HUDEP-2 (cell line): ENCODE measurements around the gene SYNJ2.

Experiments
- DNase-seq, 76 experiments: peaks; one replicate each; lab custom pipeline; 2025; ENCODE audit not compliant: unreplicated experiment in 76 of 76; lab: John Stamatoyannopoulos, UW

Gene SYNJ2

DNA sequence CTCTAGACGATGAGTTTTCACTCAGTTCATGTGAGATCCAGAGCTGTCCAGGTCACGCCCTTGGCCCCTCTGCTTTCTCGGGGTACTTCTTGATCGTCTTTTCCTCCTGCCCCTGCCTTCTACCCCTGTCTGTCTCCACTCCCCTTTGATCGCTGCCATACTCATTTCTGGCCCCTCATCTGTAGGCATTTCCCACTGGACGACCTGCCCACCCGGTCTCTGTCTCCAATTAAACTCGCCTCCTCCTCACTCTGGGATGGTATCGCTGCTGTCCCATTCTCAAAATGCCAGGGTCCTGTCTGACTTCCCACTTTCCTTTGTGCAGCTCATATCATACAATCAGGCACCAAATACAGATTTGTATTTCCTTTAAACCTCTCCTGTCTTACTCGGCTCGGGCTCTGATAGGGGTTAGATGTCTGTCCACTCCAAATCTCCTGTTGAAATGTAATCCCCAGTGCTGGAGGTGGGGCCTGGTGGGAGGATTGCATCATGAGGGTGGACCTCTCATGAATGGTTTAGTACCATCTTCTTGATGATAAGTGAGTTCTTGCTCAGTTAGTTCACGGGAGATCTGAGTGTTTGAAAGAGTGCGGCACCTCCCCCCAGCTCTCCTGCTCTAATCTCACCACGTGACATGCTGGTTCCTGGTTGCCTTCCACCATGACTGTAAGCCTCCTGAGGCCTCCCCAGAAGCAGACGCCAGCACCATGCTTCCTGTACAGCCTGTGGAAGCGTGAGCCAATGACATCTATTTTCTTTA lies 3.5 kb upstream of the SYNJ2 start:
- DNase-seq, result no peak

DNA sequence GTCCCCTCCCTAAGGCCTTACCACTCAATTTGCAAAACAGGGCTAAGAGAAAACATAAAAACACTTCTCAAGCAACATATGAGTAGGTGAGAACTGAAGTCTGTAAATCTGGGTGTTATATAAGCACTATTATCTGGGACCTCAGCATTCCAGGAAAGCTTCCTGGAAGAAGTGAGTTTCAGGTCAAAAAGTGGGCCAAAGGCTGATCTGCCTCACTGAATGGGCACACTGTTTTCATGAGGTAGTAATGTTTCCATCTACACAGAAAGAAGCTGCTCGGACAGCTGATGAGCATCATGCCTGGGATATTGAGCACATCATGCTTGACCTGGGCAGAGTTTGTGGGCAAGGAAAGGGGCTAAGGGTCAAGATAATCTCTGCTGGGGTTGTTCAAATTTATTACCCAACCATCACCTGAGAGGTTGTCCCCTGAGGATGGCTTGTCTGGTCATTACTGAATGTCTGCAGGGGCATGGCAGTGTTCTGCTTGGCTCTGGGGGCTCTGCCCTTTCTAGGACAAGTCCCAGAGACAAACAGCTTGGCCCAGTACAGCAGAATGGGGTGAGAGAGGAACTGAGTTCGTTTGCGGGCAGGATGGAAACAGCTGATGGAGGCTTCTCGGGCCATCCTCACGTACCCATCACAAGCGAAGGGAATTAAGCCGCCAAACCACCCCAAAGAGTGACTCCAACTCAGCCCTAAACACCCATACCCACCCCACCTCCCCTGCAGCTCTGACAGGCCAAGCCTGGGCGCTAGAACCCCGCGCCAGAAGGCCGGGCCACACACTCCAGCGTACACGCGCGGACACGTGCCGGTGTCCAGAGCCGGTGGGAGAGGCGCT lies 1.2 kb upstream of the SYNJ2 start:
- DNase-seq, result no peak

DNA sequence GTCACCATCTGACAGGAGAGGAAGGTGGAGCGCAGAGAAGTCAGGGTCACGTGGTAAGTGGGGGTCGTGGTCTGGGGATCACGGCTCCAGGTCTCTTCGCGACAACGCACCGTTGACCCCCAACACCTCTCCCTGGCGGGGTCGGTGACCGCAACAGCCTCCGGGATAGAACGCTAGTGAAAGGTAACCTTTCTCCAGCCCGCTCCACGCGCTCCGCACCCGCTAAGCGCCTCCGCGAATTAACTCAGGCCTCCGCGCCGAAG lies 600 bp upstream of the SYNJ2 start:
- no peak for DNase-seq

DNA sequence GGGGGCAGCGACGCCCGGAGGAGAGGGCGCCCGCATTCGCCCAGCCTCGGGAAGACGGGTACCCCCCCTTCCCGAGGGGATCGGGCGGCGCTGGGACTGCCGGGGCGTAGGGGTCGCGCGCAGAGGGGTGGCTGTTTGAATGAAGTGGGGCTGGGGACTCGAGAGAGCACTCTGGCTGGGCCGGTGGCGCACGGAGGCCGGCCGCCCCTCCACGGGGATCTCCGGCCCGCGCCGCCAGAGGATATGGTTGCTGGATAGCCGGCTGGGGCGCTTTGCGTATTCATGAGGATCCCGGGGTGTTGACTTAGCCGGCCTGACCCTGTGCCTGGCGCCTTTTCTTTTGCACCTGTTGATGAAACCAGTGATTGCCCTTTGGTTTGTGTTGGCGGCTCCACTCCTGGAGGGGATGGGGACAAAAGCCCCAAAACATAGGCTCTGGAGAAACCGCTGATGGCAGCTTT lies 469 bp downstream of the SYNJ2 start:
- DNase-seq, result peak in 9 of 76 experiments; percentile 11 to 43 (median 26)

DNA sequence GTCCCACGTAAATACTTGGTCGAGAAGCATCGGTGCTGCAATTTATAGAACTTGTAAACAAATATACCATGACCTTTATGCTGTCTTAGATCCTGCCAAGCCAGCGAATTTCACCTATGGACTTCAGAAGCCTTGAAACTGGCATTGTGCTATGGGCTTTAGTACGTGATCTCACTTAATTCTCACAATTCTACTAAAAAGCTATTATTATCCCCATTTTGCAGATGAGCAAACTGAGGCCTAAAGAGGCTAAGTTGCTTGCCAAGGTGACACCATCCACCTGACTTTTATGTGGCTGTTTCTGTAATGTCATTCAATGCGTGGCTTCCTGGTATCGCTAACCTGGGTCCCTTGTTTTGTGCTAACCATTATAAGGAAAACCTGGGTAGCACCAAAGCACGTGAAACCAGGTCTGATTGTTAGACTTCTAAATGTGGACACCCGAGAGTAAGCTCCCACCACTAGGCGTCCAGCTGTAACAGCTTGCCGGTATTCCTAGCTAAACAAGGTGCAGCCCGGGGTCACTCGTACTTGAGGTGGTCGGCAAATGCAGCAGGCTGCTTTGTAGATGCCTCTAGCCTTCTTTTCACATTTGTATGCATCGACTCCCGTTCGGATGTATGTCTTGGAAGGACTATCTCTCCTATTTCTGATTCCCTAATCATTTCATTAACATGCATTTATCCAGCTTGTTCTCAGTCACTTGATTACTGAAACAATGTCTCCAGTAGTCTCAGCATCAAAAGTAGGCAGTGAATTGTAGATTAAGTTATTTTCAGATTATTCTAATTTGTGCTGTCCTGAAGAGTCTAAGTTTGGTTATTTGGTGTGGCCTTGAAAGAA lies 1.1 kb downstream of the SYNJ2 start:
- DNase-seq, result peak in 1 of 76 experiments; percentile 36

DNA sequence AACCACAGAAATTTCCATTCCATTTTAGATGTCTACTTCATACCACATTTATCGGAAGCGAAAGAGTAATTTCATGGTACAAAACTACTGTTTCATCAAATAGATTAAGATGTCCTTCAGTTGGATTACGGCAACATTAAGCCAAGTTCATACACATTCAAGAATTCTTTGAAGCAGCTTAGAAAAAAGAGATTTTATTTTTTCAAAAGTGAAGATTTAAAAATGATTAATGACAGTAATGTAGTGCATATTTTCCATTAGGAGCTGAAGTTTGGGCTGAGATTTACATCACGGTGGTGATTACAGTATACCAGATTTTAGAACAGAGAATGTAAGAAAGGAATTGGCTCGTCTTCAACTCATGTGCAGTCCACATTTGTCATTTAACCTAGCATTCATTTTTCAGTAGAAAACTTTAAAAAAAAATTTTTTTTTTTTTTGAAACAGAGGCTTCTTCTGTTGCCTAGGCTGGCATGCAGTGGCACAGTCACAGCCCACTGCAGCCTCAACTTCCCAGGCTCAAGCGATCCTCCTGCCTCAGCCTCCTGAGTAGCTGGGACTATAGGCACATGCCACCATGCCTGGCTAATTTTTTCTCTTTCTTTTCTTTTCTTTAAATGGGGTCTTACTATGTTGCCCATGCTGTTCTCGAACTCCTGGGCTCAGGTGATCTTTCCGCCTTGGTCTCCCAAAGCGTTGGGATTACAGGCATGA lies 1.9 kb downstream of the SYNJ2 start:
- no peak for DNase-seq

DNA sequence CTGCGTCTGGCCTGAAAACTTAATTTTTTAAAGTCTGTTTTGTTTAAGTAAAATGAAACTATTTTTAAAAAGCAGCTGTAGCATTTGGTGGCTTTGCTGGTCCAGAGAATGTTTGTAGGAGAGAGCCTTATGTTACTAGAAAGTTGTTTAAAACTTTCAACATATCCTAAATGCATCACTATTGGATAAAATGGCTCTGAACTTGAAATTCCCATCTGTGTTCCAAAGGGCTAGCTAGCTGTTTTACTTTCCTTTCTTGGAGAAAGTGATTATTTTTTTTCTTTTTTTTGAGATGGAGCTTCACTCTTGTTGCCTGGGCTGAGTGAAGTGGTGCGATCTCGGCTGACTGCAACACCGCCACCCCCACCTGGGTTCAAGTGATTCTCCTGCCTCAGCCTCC lies 2.5 kb downstream of the SYNJ2 start:
- no peak for DNase-seq

DNA sequence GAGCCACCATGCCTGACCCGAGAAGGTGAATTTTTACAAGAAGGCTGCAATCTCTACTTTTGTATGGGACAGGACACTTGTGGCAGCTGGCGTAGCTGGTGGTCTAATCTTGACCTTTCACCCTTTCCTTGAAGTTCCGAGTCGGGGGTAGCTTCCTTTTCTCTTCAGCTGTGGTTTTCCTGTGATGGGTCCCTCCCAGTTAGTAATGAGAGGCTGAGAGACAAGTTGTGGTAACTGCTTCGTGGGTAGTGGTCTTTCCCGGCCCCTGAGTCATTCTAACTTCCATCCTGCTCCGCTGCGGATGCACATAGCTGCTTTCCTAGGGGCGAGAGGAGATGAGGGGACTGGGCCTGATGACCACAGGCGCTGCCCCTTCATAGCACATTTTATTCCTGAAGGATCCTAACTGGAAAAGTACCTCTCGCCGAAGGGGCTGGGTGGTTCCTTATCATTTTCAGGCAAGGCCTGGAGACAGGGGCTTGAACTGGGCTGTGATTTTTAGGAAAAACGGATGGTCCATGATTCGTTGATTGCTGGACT lies 3.1 kb downstream of the SYNJ2 start:
- DNase-seq, result no peak

DNA sequence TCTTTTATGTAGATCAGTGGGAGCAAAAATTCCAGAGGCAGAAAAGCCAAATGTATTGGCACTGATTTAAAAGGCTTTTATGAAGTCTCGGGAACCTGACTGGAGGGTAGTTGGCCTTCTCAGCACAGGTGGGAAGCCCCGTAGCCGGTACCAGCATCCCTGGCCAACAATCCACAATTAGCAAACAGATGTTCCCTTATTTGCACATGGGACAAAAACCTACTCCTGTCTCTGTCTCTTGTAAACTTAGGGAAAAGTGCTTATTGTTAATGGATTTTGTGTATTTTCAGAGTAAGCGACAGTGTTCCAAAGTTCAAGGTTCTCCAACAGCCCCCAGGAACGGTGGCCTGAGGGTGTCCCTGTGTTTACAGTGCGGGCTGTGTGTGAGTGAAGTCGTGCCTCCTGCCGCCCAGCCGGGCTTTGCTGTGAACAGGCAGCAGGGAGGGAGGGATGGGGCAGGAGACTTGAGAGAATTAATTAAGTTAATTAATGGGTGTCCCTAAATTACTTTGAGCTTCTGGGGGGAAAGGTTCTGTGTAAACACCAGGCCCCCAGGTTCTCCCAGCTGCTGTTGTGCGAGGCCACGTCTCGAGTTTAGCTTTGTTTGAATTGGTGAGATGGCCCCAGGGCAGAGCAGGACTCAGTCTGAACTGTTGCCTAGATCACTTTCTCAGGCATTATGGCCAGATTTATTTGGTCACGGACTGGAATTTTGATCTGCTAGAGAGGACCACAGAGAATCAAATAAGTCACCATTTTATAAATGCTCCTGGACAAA lies 3.9 kb downstream of the SYNJ2 start:
- no peak for DNase-seq

DNA sequence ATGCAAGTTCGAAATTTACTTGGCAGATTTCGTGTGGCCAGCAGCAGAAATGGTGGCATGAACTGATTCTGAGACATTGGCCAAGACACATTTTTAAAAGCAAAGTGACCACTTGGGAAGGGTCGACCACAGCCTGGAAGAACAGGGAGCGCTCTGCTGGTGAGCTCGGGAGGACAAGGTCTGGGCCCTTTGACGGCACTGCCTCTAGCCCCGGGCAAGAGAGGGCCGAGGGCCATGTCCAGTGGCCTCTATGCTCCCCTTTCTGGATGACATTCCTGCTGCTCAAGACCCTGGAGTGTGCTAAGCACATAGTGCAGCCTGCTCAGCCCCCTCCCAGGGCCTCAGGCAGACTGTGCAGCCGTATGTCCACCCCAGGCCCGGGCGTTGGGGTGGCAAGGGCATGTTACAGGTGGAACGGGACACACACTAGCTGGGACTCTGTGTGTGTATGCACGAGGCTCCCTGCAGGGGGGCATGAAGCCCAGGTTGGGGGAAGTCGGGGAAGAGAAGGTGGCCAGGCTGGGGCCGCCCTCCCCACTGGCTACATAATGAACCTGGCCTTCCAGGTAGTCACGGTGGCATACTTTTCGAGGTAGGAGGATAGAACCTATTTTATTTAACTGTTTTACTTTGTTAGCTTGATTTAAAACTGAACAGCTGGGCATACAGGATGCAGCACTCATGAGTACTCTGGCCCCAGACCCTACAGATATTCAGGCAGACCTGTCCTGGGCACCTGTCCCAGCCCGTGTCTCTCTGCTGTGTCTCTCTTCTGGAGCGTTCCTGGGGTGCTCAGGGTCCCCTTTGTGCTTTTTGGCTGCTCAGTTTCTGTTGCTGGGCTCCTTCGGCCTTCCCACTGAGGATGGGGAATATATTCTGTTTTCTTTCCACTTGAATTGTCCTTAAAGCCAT lies 6.4 kb downstream of the SYNJ2 start:
- no peak for DNase-seq

DNA sequence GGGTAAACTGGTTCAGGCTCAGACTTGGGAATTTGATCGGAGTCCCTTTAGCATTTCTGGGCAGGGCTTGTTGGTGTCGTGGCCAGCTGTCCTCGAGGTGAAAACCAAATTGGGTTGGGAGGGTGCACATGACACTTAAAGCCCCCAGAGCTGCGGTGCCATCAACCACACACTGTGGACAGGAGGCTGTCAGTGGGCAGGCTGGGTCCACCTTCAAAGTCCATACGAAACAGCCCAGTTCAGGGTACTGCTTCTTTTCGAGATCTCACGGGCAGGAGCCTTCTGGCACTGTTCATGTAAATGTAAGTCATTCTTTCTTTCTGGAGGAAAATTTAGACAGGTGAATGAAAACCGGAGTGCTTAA lies 7.0 kb downstream of the SYNJ2 start:
- DNase-seq, result no peak

DNA sequence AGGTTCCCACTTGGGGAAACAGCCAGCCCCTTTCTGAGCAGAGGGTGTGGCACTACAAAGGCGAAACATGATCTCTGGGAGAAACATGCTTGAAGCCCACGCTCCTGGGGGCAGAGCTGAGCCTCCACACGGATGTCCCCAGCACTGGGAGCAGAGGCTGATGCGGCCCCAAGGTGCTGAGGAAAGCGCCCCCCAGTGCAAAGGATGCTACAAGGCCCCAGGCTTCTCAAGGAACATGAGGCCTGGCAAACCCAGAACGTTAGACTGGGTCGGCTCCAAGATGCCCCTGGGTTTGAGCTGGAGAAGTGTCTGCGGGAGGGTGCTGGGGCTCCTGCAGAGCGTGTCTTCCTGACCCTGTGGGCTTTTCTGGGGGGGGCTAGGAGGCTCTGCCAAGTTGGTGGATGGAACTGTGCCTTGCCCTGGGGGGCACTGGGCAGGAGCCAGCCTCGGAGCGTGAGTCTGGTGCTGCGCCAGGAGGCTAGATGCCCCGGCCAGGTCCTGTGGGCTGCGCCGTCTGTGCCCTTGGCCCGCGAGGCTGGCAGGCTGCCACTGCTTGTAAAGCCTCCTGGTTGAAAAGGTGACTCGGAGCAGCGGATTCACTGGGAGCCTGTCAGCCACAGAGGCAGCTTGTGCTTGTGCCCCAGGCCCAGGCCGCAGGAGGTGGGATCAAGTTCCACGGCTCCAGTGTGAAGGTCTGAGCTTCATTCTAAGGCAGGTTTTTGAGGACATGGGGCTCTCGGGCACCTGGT lies 8.1 kb downstream of the SYNJ2 start:
- peak in 1 of 76 experiments; percentile 10 for DNase-seq

DNA sequence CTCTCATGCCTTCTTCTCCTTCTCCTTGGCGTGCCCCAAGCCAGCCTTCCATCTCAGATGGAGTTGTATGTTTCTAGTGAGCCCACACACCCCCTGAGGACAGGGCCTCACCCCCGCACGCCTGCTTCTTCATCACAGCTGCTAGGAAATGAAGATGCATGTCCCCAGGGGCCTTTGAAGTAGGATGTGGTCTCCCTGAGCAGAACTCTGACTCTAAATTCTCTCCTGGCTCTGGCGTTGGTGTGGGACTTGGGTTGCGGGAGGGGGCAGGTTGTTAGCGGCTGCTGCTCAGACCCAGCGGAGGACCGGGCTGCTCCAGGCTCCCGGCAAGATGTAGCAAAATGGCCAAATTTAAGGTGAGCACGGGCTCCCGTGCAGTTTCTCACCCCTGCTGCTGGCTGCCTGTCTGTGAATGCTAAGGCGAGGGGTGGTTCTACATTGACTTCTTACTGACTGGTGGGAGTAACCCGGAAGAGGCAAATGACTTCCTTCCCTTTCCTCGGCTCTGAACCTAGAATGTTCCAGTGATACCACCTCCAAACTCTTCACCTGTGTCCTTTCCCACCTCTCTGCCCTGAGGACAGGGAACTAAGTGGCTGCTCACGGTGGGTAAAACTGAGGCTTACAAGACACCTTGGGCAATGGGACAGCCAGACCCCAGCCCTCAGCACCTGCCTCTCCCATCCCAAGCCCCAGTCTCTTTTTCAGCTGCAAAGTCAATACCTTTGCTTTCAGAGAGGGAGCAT lies 8.8 kb downstream of the SYNJ2 start:
- DNase-seq, result no peak

DNA sequence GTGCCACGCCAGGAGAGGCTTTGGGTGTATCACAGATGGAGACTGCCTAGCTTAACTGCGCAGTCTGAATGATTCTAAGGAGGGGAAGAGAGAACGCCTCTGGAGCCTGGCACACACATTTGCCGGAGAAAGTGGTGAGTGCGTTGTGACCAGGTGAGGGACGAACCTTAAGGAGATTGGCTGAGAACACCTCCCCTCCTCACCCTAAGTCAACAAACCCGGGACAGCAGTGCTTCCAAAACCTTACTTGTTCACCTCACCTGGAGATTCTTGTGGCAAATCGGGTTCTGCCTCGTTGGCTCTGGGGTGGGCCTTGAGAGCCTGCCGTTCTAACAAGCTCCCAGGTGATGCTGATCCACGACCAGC lies 9.4 kb downstream of the SYNJ2 start:
- no peak for DNase-seq

DNA sequence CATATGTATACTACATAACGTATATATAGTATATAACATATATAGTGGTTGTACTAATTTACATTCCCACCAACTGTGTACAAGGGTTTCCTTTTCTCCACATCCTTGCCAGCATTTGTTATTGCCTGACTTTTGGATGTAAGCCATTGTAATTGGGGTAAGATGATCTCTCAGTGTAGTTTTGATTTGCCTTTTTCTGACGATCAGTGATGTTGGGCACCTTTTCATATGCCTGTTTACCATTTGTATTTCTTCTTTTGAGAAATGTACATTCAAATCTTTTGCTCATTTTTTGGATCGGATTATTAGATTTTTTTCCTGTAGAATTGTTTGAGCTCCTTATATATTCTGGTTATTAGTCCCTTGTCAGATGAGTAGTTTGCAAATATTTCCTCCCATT lies 11.4 kb downstream of the SYNJ2 start:
- DNase-seq, result no peak

DNA sequence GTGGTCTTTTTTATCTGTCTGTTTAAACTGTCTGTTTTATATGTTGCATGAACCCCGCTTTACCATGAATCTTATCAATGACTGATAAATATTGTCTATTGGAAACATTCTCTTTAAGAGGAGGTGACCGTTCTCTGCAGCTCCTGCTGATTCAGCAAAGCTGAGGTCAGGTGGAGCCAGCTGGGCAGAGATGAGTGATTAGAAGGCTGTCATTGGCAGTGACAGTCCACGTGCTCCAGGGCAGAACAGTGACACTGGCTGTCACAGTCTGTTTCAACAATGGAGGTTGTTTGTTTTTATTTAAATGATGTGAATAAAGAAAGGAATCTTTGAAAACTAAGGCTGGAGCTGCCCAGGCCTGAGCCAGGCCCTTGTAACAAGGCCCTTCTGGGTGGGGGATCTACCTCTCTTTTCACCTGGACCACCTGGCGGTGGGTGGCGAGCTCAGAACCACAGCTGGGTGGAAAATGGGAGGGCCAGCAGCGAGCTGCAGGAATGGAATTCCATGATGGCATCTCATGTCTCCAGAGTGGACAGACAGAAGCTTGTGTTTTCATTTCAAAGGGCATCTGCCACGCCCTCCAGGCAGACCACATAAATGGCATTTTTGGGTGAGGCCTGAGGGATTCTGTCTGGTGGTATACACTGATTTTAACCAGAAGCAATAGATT lies 12.6 kb downstream of the SYNJ2 start:
- DNase-seq, result peak in 3 of 76 experiments; percentile 14 to 23 (median 18)

DNA sequence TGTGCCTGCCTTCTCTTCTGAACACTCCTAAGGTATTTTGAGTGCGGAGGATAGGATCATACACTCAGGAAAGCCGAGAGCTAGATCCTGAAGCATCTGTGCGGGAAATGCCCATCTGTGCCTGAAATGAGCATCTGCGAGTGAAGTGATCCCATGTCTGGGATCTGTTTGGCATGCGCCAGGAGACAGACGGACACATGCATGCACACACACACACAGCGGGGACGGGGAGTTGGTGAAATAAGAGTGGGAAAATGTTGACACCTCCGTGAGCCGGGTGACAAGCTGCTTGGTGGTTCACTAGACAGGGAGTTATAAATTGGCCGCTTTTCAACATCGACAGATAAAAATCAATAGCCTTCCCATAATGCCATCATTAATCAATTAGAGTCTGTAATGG lies 13.8 kb downstream of the SYNJ2 start:
- no peak for DNase-seq
